ENCODE measurements around the gene SOCS6. TPM values are rescaled to one million over a fixed set of nuclear protein-coding genes. Genes with fewer than 3 reads are reported as not detected.
A peak's percentile ranks its signal among the peaks of the same experiment; 100 is the strongest.

SOCS6 gene
- total and polyA plus RNA-seq, 2 experiments from 2014 or later, result 31.7 to 43.7 TPM

- in situ Hi-C loops (cut with MboI), result no loop called here
- Histone ChIP-seq H3K36me3 (ENCODE audit: low read depth) (no peaks in the 10 kb centered on the region), H3K9me3 (ENCODE audit: low read depth) (no peaks in the 10 kb centered on the region), H4K20me1 (ENCODE audit: insufficient read depth) (peaks cover 15% of the 10 kb centered on the region; the same call in 1 of the 2 replicates), H3F3A (ENCODE audit: insufficient read depth) (peaks cover 45% of the 10 kb centered on the region), H3K9ac (peak overlapping the region; percentile 62; the same call in 1 of the 2 replicates), H3K27me3 (replicated peaks; ENCODE audit: insufficient read depth) (no peaks in the 10 kb centered on the region), H3K4me3 (no peak overlapping the region), H3K4me1 (ENCODE audit: insufficient read depth) (peaks cover 66% of the 10 kb centered on the region), H3K4me2 (ENCODE audit: unreplicated experiment) (peak overlapping the region; percentile 73), H3K27ac (peak overlapping the region; percentile 61; the same call in 1 of the 2 replicates), H2AFZ (no peak overlapping the region), H3K79me2 (ENCODE audit: insufficient read depth) (peaks cover 100% of the 10 kb centered on the region), H3K9me2 (ENCODE audit: insufficient read depth) (no peaks in the 10 kb centered on the region)
- TF ChIP-seq EZH2phosphoT487 (IDR thresholded peaks at IDR 0.05; ENCODE audit: insufficient read depth, low read depth) (no peak), EZH2 (IDR thresholded peaks at IDR 0.05; ENCODE audit: insufficient read depth, poor library complexity, severe bottlenecking) (no peak)
- WGBS, 2 experiments (ENCODE audit: low coverage in 1 of 2, low lambda C conversion rate in 2 of 2, missing lambda C conversion rate in 2 of 2), result 98% methylated on average over 5 of the region's 5 CpGs
- no peak for DNase-seq
These were observed 5.8 kb downstream of the SOCS6 start for GRCh38 chr18:70294471-70295191.

GRCh38 chr18:70295192-70296188 lies 6.6 kb downstream of the SOCS6 start:
- H3K79me2 ChIP-seq (ENCODE audit: insufficient read depth), result peaks cover 100% of the 10 kb centered on the region
- peak; percentile 57 for DNase-seq

GRCh38 chr18:70296289-70296688 lies 7.4 kb downstream of the SOCS6 start:
- Histone ChIP-seq H3K4me3 (peak overlapping the region; percentile 50), H3K9me3 (ENCODE audit: low read depth) (no peaks in the 10 kb centered on the region), H3K27me3 (replicated peaks; ENCODE audit: insufficient read depth) (no peaks in the 10 kb centered on the region), H2AFZ (no peak overlapping the region), H3K79me2 (ENCODE audit: insufficient read depth) (peaks cover 100% of the 10 kb centered on the region), H3K4me2 (ENCODE audit: unreplicated experiment) (peak overlapping the region; percentile 73), H3K9ac (peak overlapping the region; percentile 62), H3K36me3 (ENCODE audit: low read depth) (no peaks in the 10 kb centered on the region), H3K9me2 (ENCODE audit: insufficient read depth) (no peaks in the 10 kb centered on the region), H3K4me1 (ENCODE audit: insufficient read depth) (peaks cover 62% of the 10 kb centered on the region), H3K27ac (peak overlapping the region; percentile 61), H3F3A (ENCODE audit: insufficient read depth) (peaks cover 32% of the 10 kb centered on the region), H4K20me1 (ENCODE audit: insufficient read depth) (peaks cover 22% of the 10 kb centered on the region; the same call in 1 of the 2 replicates)
- in situ Hi-C loops (cut with MboI), result no loop called here
- TF ChIP-seq EZH2phosphoT487 (IDR thresholded peaks at IDR 0.05; ENCODE audit: insufficient read depth, low read depth) (no peak), EZH2 (IDR thresholded peaks at IDR 0.05; ENCODE audit: insufficient read depth, poor library complexity, severe bottlenecking) (no peak)
- no peak for DNase-seq
- 95 to 98% methylated on average over 10 of the region's 10 CpGs for WGBS, 2 experiments (ENCODE audit: low coverage in 1 of 2, low lambda C conversion rate in 2 of 2, missing lambda C conversion rate in 2 of 2)

More at GRCh38 chr18:70295192-70296188, 6.6 kb downstream of the SOCS6 start:
- H3K9me2 ChIP-seq (ENCODE audit: insufficient read depth), result no peaks in the 10 kb centered on the region
- H3K4me1 ChIP-seq (ENCODE audit: insufficient read depth), result peaks cover 64% of the 10 kb centered on the region
- peak overlapping the region; percentile 50 for H3K4me3 ChIP-seq
- H3K27me3 ChIP-seq (replicated peaks; ENCODE audit: insufficient read depth), result no peaks in the 10 kb centered on the region
- H3K9me3 ChIP-seq (ENCODE audit: low read depth), result no peaks in the 10 kb centered on the region
- no peaks in the 10 kb centered on the region for H3K36me3 ChIP-seq (ENCODE audit: low read depth)
- TF ChIP-seq EZH2phosphoT487 (IDR thresholded peaks at IDR 0.05; ENCODE audit: insufficient read depth, low read depth) (no peak), EZH2 (IDR thresholded peaks at IDR 0.05; ENCODE audit: insufficient read depth, poor library complexity, severe bottlenecking) (no peak)
- H2AFZ ChIP-seq, result 0 out of 2 replicates have a peak overlapping the region, but pooled peaks have one; percentile 1
- H3K4me2 ChIP-seq (ENCODE audit: unreplicated experiment), result peak overlapping the region; percentile 73
- in situ Hi-C loops (cut with MboI), result no loop called here
- H3K27ac ChIP-seq, result peak overlapping the region; percentile 61
- peaks cover 39% of the 10 kb centered on the region for H3F3A ChIP-seq (ENCODE audit: insufficient read depth)
- H3K9ac ChIP-seq, result peak overlapping the region; percentile 62
- WGBS, 2 experiments (ENCODE audit: low coverage in 1 of 2, low lambda C conversion rate in 2 of 2, missing lambda C conversion rate in 2 of 2), result 27 to 32% methylated on average over 8 of the region's 8 CpGs
- H4K20me1 ChIP-seq (ENCODE audit: insufficient read depth), result peaks cover 21% of the 10 kb centered on the region; the same call in 1 of the 2 replicates

- peaks cover 27% of the 10 kb centered on the region; the same call in 1 of the 2 replicates for H4K20me1 ChIP-seq (ENCODE audit: insufficient read depth)
- no peak overlapping the region for H2AFZ ChIP-seq
These were observed 7.9 kb downstream of the SOCS6 start for GRCh38 chr18:70296781-70297180.

More at GRCh38 chr18:70296781-70297180, 7.9 kb downstream of the SOCS6 start:
- H3K27me3 ChIP-seq (replicated peaks; ENCODE audit: insufficient read depth), result no peaks in the 10 kb centered on the region
- H3K4me1 ChIP-seq (ENCODE audit: insufficient read depth), result peaks cover 58% of the 10 kb centered on the region
- H3K36me3 ChIP-seq (ENCODE audit: low read depth), result no peaks in the 10 kb centered on the region
- H3K4me3 ChIP-seq, result peak overlapping the region; percentile 13; the same call in 1 of the 2 replicates
- no peaks in the 10 kb centered on the region for H3K9me2 ChIP-seq (ENCODE audit: insufficient read depth)
- 0 out of 2 replicates have a peak overlapping the region, but pooled peaks have one; percentile 17 for H3K9ac ChIP-seq
- peak overlapping the region; percentile 61 for H3K27ac ChIP-seq
- peaks cover 29% of the 10 kb centered on the region for H3F3A ChIP-seq (ENCODE audit: insufficient read depth)
- DNase-seq, result no peak
- in situ Hi-C loops (cut with MboI), result no loop called here
- H3K79me2 ChIP-seq (ENCODE audit: insufficient read depth), result peaks cover 100% of the 10 kb centered on the region
- H3K9me3 ChIP-seq (ENCODE audit: low read depth), result no peaks in the 10 kb centered on the region
- TF ChIP-seq EZH2phosphoT487 (IDR thresholded peaks at IDR 0.05; ENCODE audit: insufficient read depth, low read depth) (no peak), EZH2 (IDR thresholded peaks at IDR 0.05; ENCODE audit: insufficient read depth, poor library complexity, severe bottlenecking) (no peak)
- 70 to 85% methylated on average over 2 of the region's 2 CpGs for WGBS, 2 experiments (ENCODE audit: low coverage in 1 of 2, low lambda C conversion rate in 2 of 2, missing lambda C conversion rate in 2 of 2)
- peak overlapping the region; percentile 33 for H3K4me2 ChIP-seq (ENCODE audit: unreplicated experiment)
